Heart left ventricle (tissue), 16 donors: ENCODE data around the gene PBX3. TPM values are rescaled to one million over a fixed set of nuclear protein-coding genes. Genes with fewer than 3 reads are reported as not detected.
A peak's percentile ranks its signal among the peaks of the same experiment; 100 is the strongest.

Source experiments
- ATAC-seq, 4 donors: fragments of 200-7000 bp; cut with Tn5 transposase; one replicate each; pipeline ENCODE4 v1.9.1; 2020 to 2022; ENCODE audit warnings: moderate library complexity in 4 of 4, mild to moderate bottlenecking in 3 of 4, moderate number of reproducible peaks in 1 of 4
- DNase-seq, 5 donors: peaks; one replicate each; pipeline ENCODE4 v3.0.0-alpha.2; 2020
- H3K27ac ChIP-seq, 12 donors: fragments of 200-600 bp; sonication (generic) in 4 of 12; one replicate each; pipeline versions ENCODE4 v1.5.0 to v1.8.0; 2016 to 2022; ENCODE audit warnings: mild to moderate bottlenecking in 2 of 12
- H3K27me3 ChIP-seq, 9 donors: fragments of 200-600 bp; sonication (generic) in 2 of 9; one replicate each; pipeline versions ENCODE4 v1.5.1 to v1.8.0; 2016 to 2022; ENCODE audit warnings: mild to moderate bottlenecking in 3 of 9
- H3K36me3 ChIP-seq, 9 donors: fragments of 200-600 bp; sonication (generic) in 2 of 9; one replicate each; pipeline versions ENCODE4 v1.5.0 to v1.8.0; 2018 to 2022; ENCODE audit warnings: mild to moderate bottlenecking in 2 of 9
- H3K4me1 ChIP-seq, 12 donors: fragments of 200-600 bp; sonication (generic) in 4 of 12; one replicate each; pipeline versions ENCODE4 v1.5.0 to v1.8.0; 2016 to 2022; ENCODE audit warnings: mild to moderate bottlenecking in 3 of 12
- H3K4me3 ChIP-seq, 12 donors: fragments of 200-600 bp; sonication (generic) in 4 of 12; one replicate each; pipeline versions ENCODE4 v1.5.0 to v1.8.0; 2017 to 2022; ENCODE audit warnings: mild to moderate bottlenecking in 9 of 12, moderate library complexity in 4 of 12
- H3K9me3 ChIP-seq, 12 donors: fragments of 200-600 bp; sonication (generic) in 4 of 12; one replicate each; pipeline versions ENCODE4 v1.5.0 to v1.8.0; 2016 to 2022; ENCODE audit warnings: mild to moderate bottlenecking in 1 of 12
- POLR2A ChIP-seq, 2 donors: fragments of 450-650 bp; IDR thresholded peaks; one replicate each; pipeline ENCODE4 v1.6.1; 2017; ENCODE audit warnings: antibody characterized with exemption in 2 of 2, mild to moderate bottlenecking in 2 of 2, moderate library complexity in 2 of 2
- WGBS, 4 donors: extraction: QIAGEN DNeasy Blood & Tissue Kit in 2 of 4; methylation state at CpG; one replicate each; pipeline versions ENCODE4 v1.1.5 to v1.1.7; 2013 to 2018; 5-methylcytosine and 5-hydroxymethylcytosine counted together
- intact Hi-C, 10 donors: fragments of 100-400 bp; cut with DNase I; formaldehyde crosslinking; loops; one replicate each; pipeline versions ENCODE4 v1.11.1 to v1.14.2; 2022
- polyA plus RNA-seq, 2 donors: library from polyadenylated mRNA; stranded (reverse); fragments of 200-250 nt; gene quantifications; one replicate each; pipeline ENCODE4 v1.2.3, GENCODE V29; 2013
- total RNA-seq, 9 donors: library from RNA; depleted of rRNA in 2 of 9; stranded (reverse); fragments of >200 nt in 2 of 9; fragmentation: NEBNext Ultra II Directional in 3 of 9; extraction: Animal tissue kit (Norgen Biotek cat#: 25700) in 3 of 9; gene quantifications; one replicate each; pipeline versions ENCODE4 v1.1.0 to v1.2.4, GENCODE V29; 2016 to 2023
- TF ChIP-seq, protein P1 (sequence below), 12 donors: fragments of 200-600 bp; sonication (generic) in 4 of 12; IDR thresholded peaks; one replicate each; pipeline versions ENCODE4 v1.5.0 to v1.8.0; 2018 to 2022; ENCODE audit warnings: antibody characterized with exemption in 12 of 12, mild to moderate bottlenecking in 5 of 12
- donor health status: ischemic (EF 13 %, LVEDD 7.1; RV severe dilation, severe dysfunction).
- donor health status: healthy with polysubstance abuse.
- donor health status: DM: no; HTN: yes; CAD: no.
- donor health status: DM: no; HTN: no; CAD: no.
- donor health status: ischemic (EF 25% LVEDD 6.9; RV normal size, moderate dysfunction).
- donor health status: ischemic (EF 25% LVEDD 5.7; RV mildly dilated, moderate dysfunction).
- donor health status: healthy.
- donor health status: DM: yes; HTN: yes; CAD: no.
- donor health status: ischemic (EF 35%, LVEDD 5.7; RV mildly dilated, moderate dysfunction).
- donor health status: nonischemic (EF 11% LVEDD 7.7; RV severe dilation, severe dysfunction).
- donor health status: DM: yes; HTN: yes; CAD: no.
- donor health status: PGD.
- donor health status: ischemic (EF 29% LVEDD 5.4; RV normal size, mild dysfunction).
- donor health status: nonischemic (EF 23%, LVEDD 6.1; RV moderate dilation, normal function).

Gene PBX3
- total and polyA plus RNA-seq, 11 donors: 14.8 to 76.1 (median 53.4) TPM

DNA sequence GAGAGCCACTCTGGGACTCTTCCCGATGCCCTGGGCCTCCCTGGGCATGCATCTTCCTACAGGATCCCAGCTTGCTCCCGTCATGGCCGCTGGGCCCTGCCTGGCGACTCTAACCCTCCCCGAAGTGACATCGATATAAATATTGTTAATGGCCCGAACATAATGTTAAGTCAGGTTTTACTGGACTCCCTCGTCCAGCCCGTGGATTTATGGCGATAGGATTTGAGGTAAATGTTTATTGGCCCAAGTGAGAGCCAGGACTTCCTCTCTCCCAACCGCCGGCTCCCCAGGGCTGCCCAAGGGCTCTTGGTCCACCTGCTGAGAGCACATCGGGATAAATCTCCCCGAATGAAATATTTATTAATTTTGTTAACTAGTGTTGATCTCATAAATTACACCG is 246.3 kb downstream of the PBX3 start:
- H3K27ac ChIP-seq: no peak overlapping the region
- intact Hi-C loops: no loop called here
- no peak for ATAC-seq
- H3K36me3 ChIP-seq: no peaks in the 10 kb centered on the region
- no peak for TF ChIP-seq POLR2A (IDR thresholded peaks at IDR 0.05)
- TF ChIP-seq, protein P1, sequence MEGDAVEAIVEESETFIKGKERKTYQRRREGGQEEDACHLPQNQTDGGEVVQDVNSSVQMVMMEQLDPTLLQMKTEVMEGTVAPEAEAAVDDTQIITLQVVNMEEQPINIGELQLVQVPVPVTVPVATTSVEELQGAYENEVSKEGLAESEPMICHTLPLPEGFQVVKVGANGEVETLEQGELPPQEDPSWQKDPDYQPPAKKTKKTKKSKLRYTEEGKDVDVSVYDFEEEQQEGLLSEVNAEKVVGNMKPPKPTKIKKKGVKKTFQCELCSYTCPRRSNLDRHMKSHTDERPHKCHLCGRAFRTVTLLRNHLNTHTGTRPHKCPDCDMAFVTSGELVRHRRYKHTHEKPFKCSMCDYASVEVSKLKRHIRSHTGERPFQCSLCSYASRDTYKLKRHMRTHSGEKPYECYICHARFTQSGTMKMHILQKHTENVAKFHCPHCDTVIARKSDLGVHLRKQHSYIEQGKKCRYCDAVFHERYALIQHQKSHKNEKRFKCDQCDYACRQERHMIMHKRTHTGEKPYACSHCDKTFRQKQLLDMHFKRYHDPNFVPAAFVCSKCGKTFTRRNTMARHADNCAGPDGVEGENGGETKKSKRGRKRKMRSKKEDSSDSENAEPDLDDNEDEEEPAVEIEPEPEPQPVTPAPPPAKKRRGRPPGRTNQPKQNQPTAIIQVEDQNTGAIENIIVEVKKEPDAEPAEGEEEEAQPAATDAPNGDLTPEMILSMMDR (IDR thresholded peaks at IDR 0.05): no peak
- no peak for DNase-seq
- no peak overlapping the region for H3K4me3 ChIP-seq
- no peaks in the 10 kb centered on the region for H3K4me1 ChIP-seq
- no peaks in the 10 kb centered on the region for H3K9me3 ChIP-seq
- peaks cover 0 to 19% (median 0%) of the 10 kb centered on the region in 9 donors for H3K27me3 ChIP-seq
- 79 to 93% (median 90%) methylated on average over 15 of the region's 15 CpGs for WGBS, 4 donors

DNA sequence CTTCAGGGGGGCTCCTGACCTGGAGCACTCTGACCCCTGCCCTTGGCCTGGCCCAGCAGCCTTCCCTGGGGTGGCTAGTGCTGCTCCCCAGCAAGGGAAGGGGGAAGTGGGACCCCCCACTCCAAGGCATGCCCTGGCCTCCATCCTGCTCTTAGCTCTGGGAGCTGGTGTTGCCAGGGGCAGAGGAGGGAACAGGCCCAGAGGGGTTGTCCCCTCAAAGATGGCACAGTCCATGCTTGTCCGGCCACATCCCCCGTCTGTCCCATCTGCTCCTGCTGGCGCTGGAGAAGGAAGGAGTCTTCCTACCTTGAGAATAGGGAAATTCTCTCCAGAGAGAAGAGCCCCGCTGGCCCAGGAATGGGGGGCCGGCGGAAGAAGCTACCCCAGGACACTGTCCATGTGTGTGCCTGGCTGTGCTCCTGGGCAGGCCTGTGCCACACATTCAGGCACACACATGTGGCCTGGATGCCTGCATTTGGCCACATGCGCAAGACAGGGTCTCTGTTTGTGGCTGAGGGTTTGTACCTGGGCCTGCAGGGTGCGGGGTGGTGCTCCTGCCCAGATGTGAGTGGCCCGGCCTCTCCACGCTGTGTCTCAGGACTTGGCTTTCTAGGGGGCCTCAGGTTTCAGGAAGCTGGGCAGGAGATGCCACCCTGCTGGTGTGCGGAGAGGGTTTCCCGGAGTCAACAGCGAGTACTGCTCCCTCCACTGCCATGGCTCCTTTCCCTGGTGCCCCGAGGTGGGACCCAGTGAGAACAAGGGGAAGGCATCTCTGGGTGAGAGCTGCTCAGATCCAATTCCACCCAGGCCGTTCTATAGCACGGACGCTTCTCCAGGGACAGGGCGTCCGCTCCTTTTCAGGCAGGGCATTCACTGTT is 247.1 kb downstream of the PBX3 start:
- DNase-seq (peak in 1 of 5 donors; percentile 16), ATAC-seq (no peak)
- H3K9me3 ChIP-seq: no peaks in the 10 kb centered on the region
- H3K36me3 ChIP-seq: no peaks in the 10 kb centered on the region
- H3K4me3 ChIP-seq: no peak overlapping the region
- TF ChIP-seq, protein P1 (IDR thresholded peaks at IDR 0.05): no peak
- no peak for TF ChIP-seq POLR2A (IDR thresholded peaks at IDR 0.05)
- WGBS, 4 donors: 78 to 93% (median 92%) methylated on average over 12 to 19 of the region's 19 CpGs
- no peak overlapping the region for H3K27ac ChIP-seq
- intact Hi-C loops: no loop called here
- H3K27me3 ChIP-seq: peaks cover 0 to 19% (median 0%) of the 10 kb centered on the region in 9 donors
- no peaks in the 10 kb centered on the region for H3K4me1 ChIP-seq

DNA sequence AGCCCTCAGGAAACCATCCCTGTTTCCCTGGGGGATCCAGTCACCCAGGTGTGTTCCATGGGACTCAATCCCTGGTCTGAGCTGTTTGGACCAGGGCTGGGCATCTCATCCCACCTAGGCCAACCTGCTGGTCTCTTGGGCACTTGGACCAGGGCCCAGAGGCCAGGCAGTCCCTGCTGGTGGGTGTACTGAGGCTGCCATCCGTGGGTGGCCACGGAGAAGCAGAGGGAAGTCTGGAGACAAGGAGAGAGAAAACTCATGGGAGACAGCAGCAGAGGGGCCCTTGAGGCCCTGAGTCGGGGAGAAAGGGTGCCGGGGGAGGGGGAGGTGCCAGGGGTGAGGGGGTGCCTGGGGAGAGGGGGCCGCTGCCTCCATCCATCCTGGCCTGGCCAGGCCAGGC is 247.8 kb downstream of the PBX3 start:
- 83 to 89% (median 85%) methylated on average over 5 of the region's 5 CpGs for WGBS, 4 donors
- Histone ChIP-seq H3K9me3 (no peaks in the 10 kb centered on the region), H3K27me3 (peaks cover 0 to 19% (median 0%) of the 10 kb centered on the region in 9 donors), H3K27ac (no peak overlapping the region), H3K4me3 (no peak overlapping the region), H3K4me1 (no peaks in the 10 kb centered on the region), H3K36me3 (no peaks in the 10 kb centered on the region)
- no peak for DNase-seq
- TF ChIP-seq, protein P1 (IDR thresholded peaks at IDR 0.05): no peak
- TF ChIP-seq POLR2A (IDR thresholded peaks at IDR 0.05): no peak
- no peak for ATAC-seq
- intact Hi-C loops: no loop called here

DNA sequence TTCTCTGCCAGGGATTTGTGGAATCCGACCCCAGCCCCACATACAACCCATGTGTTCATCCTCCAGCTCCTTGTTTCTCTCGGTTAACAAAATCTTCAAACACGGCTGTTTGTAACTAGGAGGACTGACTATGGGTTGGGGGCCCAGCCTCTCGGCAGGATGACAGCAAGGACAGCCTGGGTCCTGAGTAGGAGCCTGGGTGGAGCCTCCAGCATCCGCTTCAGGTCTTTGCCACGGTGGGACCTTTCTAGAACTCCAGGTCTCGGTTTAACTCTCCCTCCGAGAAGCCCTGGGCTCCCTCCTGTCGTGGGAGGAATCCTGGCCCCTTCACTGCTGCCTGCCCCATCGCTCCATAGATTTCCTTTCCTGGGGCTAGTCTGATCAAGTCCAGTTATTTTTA is 248.5 kb downstream of the PBX3 start:
- TF ChIP-seq, protein P1 (IDR thresholded peaks at IDR 0.05): no peak
- no peak for TF ChIP-seq POLR2A (IDR thresholded peaks at IDR 0.05)
- Histone ChIP-seq H3K27ac (no peak overlapping the region), H3K36me3 (no peaks in the 10 kb centered on the region), H3K27me3 (peaks cover 0 to 19% (median 0%) of the 10 kb centered on the region in 9 donors), H3K4me3 (no peak overlapping the region), H3K9me3 (no peaks in the 10 kb centered on the region), H3K4me1 (no peaks in the 10 kb centered on the region)
- WGBS, 4 donors: 78 to 87% (median 83%) methylated on average over 10 of the region's 10 CpGs
- no peak for ATAC-seq
- intact Hi-C loops: no loop called here
- DNase-seq: no peak
